22Rv1 (cell line): ENCODE measurements around the gene MAPKAPK3.
"Not testable (repeated sequence)": the region's sequence is repeated elsewhere in the genome, so short reads cannot be mapped to it uniquely, and the experiment has no call there.

Experiments used
- H3K27ac ChIP-seq: fragments of 450-650 bp; 2 replicates; pipeline ENCODE4 v1.5.1; 2017
- ZFX ChIP-seq: fragments of 450-650 bp; IDR thresholded peaks from 2 replicates; pipeline ENCODE4 v1.6.1; 2017; ENCODE audit warnings: antibody characterized with exemption, borderline replicate concordance
- TF ChIP-seq, protein P1 (sequence below): fragments of 450-650 bp; IDR thresholded peaks from 2 replicates; pipeline ENCODE4 v1.5.1; 2017; ENCODE audit warnings: mild to moderate bottlenecking

Gene MAPKAPK3

GRCh38 chr3:50676031-50676705 is 59.2 kb downstream of the MAPKAPK3 start:
- no peak overlapping the region for H3K27ac ChIP-seq
- TF ChIP-seq, protein P1, sequence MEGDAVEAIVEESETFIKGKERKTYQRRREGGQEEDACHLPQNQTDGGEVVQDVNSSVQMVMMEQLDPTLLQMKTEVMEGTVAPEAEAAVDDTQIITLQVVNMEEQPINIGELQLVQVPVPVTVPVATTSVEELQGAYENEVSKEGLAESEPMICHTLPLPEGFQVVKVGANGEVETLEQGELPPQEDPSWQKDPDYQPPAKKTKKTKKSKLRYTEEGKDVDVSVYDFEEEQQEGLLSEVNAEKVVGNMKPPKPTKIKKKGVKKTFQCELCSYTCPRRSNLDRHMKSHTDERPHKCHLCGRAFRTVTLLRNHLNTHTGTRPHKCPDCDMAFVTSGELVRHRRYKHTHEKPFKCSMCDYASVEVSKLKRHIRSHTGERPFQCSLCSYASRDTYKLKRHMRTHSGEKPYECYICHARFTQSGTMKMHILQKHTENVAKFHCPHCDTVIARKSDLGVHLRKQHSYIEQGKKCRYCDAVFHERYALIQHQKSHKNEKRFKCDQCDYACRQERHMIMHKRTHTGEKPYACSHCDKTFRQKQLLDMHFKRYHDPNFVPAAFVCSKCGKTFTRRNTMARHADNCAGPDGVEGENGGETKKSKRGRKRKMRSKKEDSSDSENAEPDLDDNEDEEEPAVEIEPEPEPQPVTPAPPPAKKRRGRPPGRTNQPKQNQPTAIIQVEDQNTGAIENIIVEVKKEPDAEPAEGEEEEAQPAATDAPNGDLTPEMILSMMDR = no peak
- no peak for TF ChIP-seq ZFX

GRCh38 chr3:50687127-50687751 is 70.3 kb downstream of the MAPKAPK3 start:
- TF ChIP-seq, protein P1 = no peak
- no peak for TF ChIP-seq ZFX
- H3K27ac ChIP-seq = no peak overlapping the region

GRCh38 chr3:50687916-50688315 is 71.0 kb downstream of the MAPKAPK3 start:
- TF ChIP-seq, protein P1 = no peak
- no peak for TF ChIP-seq ZFX
- no peak overlapping the region for H3K27ac ChIP-seq

DNA sequence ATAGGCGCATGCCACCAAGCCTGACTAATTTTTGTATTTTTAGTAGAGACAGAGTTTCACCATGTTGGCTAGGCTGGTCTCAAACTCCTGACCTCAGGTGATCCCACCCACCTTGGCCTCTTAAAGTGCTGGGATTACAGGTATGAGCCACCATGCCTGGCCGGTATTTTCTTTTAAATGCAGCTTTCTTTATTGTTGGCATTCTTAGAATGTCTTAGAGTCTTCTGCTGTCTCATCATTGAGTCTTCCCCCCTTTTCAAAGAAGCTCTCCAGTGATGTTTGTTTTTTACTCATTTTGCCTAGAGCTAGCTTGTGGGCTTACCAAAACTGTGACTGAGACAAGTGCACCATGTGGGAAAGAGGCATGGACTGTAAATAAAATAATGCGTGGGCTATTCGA is 71.7 kb downstream of the MAPKAPK3 start:
- H3K27ac ChIP-seq = not testable (repeated sequence)

GRCh38 chr3:50689558-50689957 is 72.6 kb downstream of the MAPKAPK3 start:
- TF ChIP-seq, protein P1 = no peak
- TF ChIP-seq ZFX = no peak
- no peak overlapping the region for H3K27ac ChIP-seq

DNA sequence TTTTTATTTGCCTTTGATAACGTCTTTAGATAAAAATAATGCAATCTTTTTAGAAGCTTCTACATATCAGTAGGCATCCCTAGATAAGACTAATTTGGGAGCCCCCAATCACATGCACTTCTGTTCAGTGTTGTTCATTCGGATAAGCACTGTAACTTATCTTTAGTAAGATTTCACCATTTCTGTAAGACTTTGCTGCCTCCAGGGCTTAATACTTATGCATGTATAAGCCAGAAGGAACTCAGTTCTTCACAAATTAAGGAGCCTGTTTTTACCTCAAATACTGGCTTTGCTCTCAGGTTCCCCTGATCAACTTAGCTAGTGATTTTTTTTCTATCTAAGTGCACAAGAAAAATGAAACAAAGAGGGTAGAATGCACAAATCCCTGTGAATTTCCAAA is 78.1 kb downstream of the MAPKAPK3 start:
- H3K27ac ChIP-seq = no peak overlapping the region
- no peak for TF ChIP-seq ZFX
- TF ChIP-seq, protein P1 = no peak

DNA sequence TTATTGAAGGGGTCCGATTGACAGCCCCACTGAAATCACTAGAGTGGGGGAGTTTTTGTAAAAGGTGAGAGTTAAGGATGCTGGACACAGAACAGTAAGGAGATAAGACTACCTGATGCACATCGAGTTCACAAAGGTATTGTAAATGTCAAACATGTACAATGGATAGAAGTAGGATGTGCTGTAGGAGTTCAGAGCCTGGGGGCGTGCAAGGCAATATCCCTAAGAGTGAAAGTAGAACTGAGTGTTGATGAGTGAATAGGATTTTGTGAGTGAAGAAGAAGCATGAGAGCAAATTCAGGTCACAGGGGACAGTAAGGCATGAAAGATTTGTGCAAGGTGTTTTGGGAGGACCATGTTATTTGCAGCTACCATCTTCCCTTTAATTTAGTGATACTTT is 79.3 kb downstream of the MAPKAPK3 start:
- TF ChIP-seq, protein P1 = no peak
- no peak for TF ChIP-seq ZFX
- H3K27ac ChIP-seq = no peak overlapping the region
